CD14-positive monocyte (primary cell): ENCODE data around the gene ENOPH1. TPM values are rescaled to one million over a fixed set of nuclear protein-coding genes. Genes with fewer than 3 reads are reported as not detected.

Experiments used
- DNase-seq, 3 donors: peaks; one replicate each; pipeline ENCODE4 v3.0.0-alpha.2; 2011 to 2022
- H2AFZ ChIP-seq: 2 replicates; pipeline ENCODE4 v1.6.0; 2012; ENCODE audit warnings: mild to moderate bottlenecking, low read depth, low read length, inconsistent platforms; ENCODE audit not compliant: insufficient read depth, poor library complexity, severe bottlenecking
- H3K27ac ChIP-seq, 2 donors: 1 replicate in 1 of 2; 2 replicates in 1 of 2; pipeline ENCODE4 v1.5.1; 2012 to 2013; ENCODE audit warnings: low read length in 2 of 2, control low read depth in 1 of 2, inconsistent platforms in 1 of 2, low read depth in 1 of 2, mild to moderate bottlenecking in 1 of 2
- H3K27me3 ChIP-seq, 2 donors: one replicate each; pipeline versions ENCODE4 v1.6.0 to v1.6.1; 2011 to 2013; ENCODE audit warnings: low read length in 2 of 2; ENCODE audit not compliant: control insufficient read depth in 2 of 2, insufficient read depth in 2 of 2
- H3K36me3 ChIP-seq, 2 donors: replicated peaks in 1 of 2; 1 replicate in 1 of 2; 2 replicates in 1 of 2; pipeline versions ENCODE4 v1.5.1 to v1.6.1; 2012 to 2013; ENCODE audit warnings: low read length in 2 of 2, control low read depth in 1 of 2, inconsistent platforms in 1 of 2, mild to moderate bottlenecking in 1 of 2; ENCODE audit not compliant: insufficient read depth in 2 of 2, control insufficient read depth in 1 of 2
- H3K4me1 ChIP-seq, 2 donors: 1 replicate in 1 of 2; 2 replicates in 1 of 2; pipeline versions ENCODE4 v1.5.1 to v1.6.1; 2012 to 2013; ENCODE audit warnings: low read length in 2 of 2, control low read depth in 1 of 2, inconsistent platforms in 1 of 2, mild to moderate bottlenecking in 1 of 2, moderate library complexity in 1 of 2; ENCODE audit not compliant: insufficient read depth in 2 of 2, control insufficient read depth in 1 of 2
- H3K4me2 ChIP-seq: replicated peaks from 2 replicates; pipeline ENCODE3; 2012; ENCODE audit warnings: low read length, moderate library complexity, mild to moderate bottlenecking; ENCODE audit not compliant: poor library complexity, severe bottlenecking; ENCODE audit errors: extremely low read depth
- H3K4me3 ChIP-seq, 3 experiments: fragments of 200-600 bp in 1 of 3; sonication (generic) in 1 of 3; replicated peaks in 1 of 3; 1 replicate in 2 of 3; 2 replicates in 1 of 3; pipeline ENCODE4 v1.5.1; 2011 to 2013; ENCODE audit warnings: low read length in 3 of 3, mild to moderate bottlenecking in 3 of 3, control low read depth in 2 of 3, low read depth in 2 of 3, inconsistent platforms in 1 of 3, moderate library complexity in 1 of 3
- H3K79me2 ChIP-seq: 2 replicates; pipeline ENCODE4 v1.6.0; 2012; ENCODE audit warnings: mild to moderate bottlenecking, control low read depth, inconsistent platforms, low read length, moderate library complexity; ENCODE audit not compliant: insufficient read depth
- H3K9ac ChIP-seq: 2 replicates; pipeline ENCODE4 v1.6.0; 2017; ENCODE audit warnings: low read length, mild to moderate bottlenecking; ENCODE audit not compliant: insufficient read depth, poor library complexity, severe bottlenecking
- H3K9me3 ChIP-seq, 2 donors: replicated peaks in 1 of 2; 1 replicate in 1 of 2; 2 replicates in 1 of 2; pipeline versions ENCODE4 v1.5.1 to v1.6.1; 2012 to 2013; ENCODE audit warnings: low read length in 2 of 2, control low read depth in 1 of 2; ENCODE audit not compliant: control insufficient read depth in 1 of 2, insufficient read depth in 1 of 2
- H4K20me1 ChIP-seq: 2 replicates; pipeline ENCODE4 v1.6.0; 2012; ENCODE audit warnings: mild to moderate bottlenecking, low read length, control low read depth, moderate library complexity; ENCODE audit not compliant: insufficient read depth
- H3K27ac Mint-ChIP-seq, 7 donors: one replicate each; pipeline ENCODE4 v1.8.0; 2020; ENCODE audit warnings: mild to moderate bottlenecking in 7 of 7, mixed read lengths in 7 of 7, moderate library complexity in 6 of 7, inconsistent platforms in 2 of 7
- H3K27me3 Mint-ChIP-seq, 3 donors: one replicate each; pipeline ENCODE4 v1.8.0; 2021 to 2022; ENCODE audit warnings: low read depth in 3 of 3, mild to moderate bottlenecking in 3 of 3, mixed read lengths in 3 of 3, moderate library complexity in 3 of 3, inconsistent platforms in 1 of 3
- H3K36me3 Mint-ChIP-seq, 2 donors: one replicate each; pipeline ENCODE4 v1.8.0; 2020; ENCODE audit warnings: mixed read lengths in 2 of 2, inconsistent platforms in 1 of 2, mild to moderate bottlenecking in 1 of 2
- H3K4me1 Mint-ChIP-seq: one replicate; pipeline ENCODE4 v1.8.0; 2020; ENCODE audit warnings: mild to moderate bottlenecking, mixed read lengths
- H3K4me3 Mint-ChIP-seq, 2 donors: one replicate each; pipeline ENCODE4 v1.8.0; 2020; ENCODE audit warnings: mild to moderate bottlenecking in 2 of 2, mixed read lengths in 2 of 2, moderate library complexity in 1 of 2
- H3K9me3 Mint-ChIP-seq, 7 donors: one replicate each; pipeline ENCODE4 v1.8.0; 2020 to 2022; ENCODE audit warnings: mixed read lengths in 7 of 7, mild to moderate bottlenecking in 6 of 7, moderate library complexity in 6 of 7, inconsistent platforms in 2 of 7
- CTCF ChIP-seq: fragments of 200-600 bp; IDR thresholded peaks from one replicate; pipeline ENCODE4 v1.8.0; 2022; ENCODE audit warnings: antibody characterized with exemption, mild to moderate bottlenecking
- WGBS: methylation state at CpG from one replicate; pipeline ENCODE4 v1.1.5; 2013; ENCODE audit warnings: missing lambda C conversion rate; ENCODE audit not compliant: insufficient coverage; 5-methylcytosine and 5-hydroxymethylcytosine counted together
- intact Hi-C, 2 donors: fragments of 100-400 bp; cut with micrococcal nuclease; formaldehyde crosslinking; loops; one replicate each; pipeline versions ENCODE4 v1.15.0 to v1.15.1; 2023
- polyA minus RNA-seq: library from RNA; depleted of rRNA, polyadenylated mRNA; stranded (reverse); fragments of >200 nt; gene quantifications from 2 replicates; pipeline ENCODE4 v1.2.3, GENCODE V29; 2012
- polyA plus RNA-seq, 3 donors: library from polyadenylated mRNA; depleted of rRNA in 1 of 3; unstranded in 2 of 3; stranded (reverse) in 1 of 3; fragments of 300-500 nt in 2 of 3; fragments of >200 nt in 1 of 3; fragmentation: Illumina TruSeq in 2 of 3; gene quantifications; 1 replicate in 2 of 3; 2 replicates in 1 of 3; pipeline ENCODE4 v1.2.3, GENCODE V29; 2012 to 2021
- total RNA-seq, 12 experiments: library from RNA in 1 of 12; stranded (reverse) in 1 of 12; fragments of 120-200 nt in 1 of 12; gene quantifications; one replicate each; pipeline ENCODE4 v1.2.4 and lab custom pipeline; 2013 to 2026; ENCODE audit warnings: mixed read lengths in 6 of 12, inconsistent platforms in 1 of 12

Gene ENOPH1
- 23.8 TPM for total RNA-seq (2013)
- polyA plus RNA-seq (10 to 100 TPM in 2 of 3 donors, 1 to 10 TPM in 1; 6.1 to 23.4 (median 22.0) TPM), polyA minus RNA-seq (10.7 and 19.7 TPM in 2 replicates), total RNA-seq (lab: John Stamatoyannopoulos, UW) (2.4 to 20.4 (median 15.1) reads per million in 11 experiments)

GRCh38 chr4:82430193-82430963, at the start of gene ENOPH1, which contains the start of gene HNRNPDL:
Gene ENOPH1, plus strand, starts transcription at chr4:82430590. Its CDS starts 240 bp downstream, at chr4:82430830.
Gene HNRNPDL, minus strand, starts transcription at chr4:82430462. Its CDS starts 772 bp downstream, at chr4:82429690.
- Mint-ChIP-seq H3K27me3 (no peaks in the 10 kb centered on the region), H3K4me3 (peak within 1 kb of the TSS; percentile 99), H3K27ac (peak within 1 kb of the TSS; percentile 96 to 99 (median 98)), H3K9me3 (peaks cover 0 to 2% (median 0%) of the 10 kb centered on the region in 7 donors), H3K36me3 (peaks cover 29 to 45% of the 10 kb centered on the region in 2 donors), H3K4me1 (peaks cover 44% of the 10 kb centered on the region)
- no peaks in the 10 kb centered on the region for H3K27me3 ChIP-seq
- peak within 1 kb of the TSS; percentile 90 to 99 for H3K27ac ChIP-seq
- WGBS, result under 1% methylated on average over 68 of the region's 83 CpGs
- DNase-seq, result peak; percentile 88 to 91 (median 88)
- intact Hi-C loops, result loop anchor here (10.0 kb wide), 2 partner anchors 146 to 474 kb away; partner anchors contain the start of gene THAP9 (in 1 of the 2)
- peaks cover 19 to 39% of the 10 kb centered on the region in 2 donors for H3K4me1 ChIP-seq
- peaks cover 89% of the 10 kb centered on the region for H3K79me2 ChIP-seq
- no peak for TF ChIP-seq CTCF
- peak within 1 kb of the TSS; percentile 95 for H3K9ac ChIP-seq
- peak within 1 kb of the TSS; percentile 57 to 98 (median 80) for H3K4me3 ChIP-seq
- H4K20me1 ChIP-seq, result peaks cover 45% of the 10 kb centered on the region
- peak within 1 kb of the TSS; percentile 99 for H3K4me2 ChIP-seq
- H3K9me3 ChIP-seq, result no peaks in the 10 kb centered on the region
- peak within 1 kb of the TSS; percentile 97 for H2AFZ ChIP-seq
- peaks cover 18 to 27% of the 10 kb centered on the region in 2 donors for H3K36me3 ChIP-seq

DNA sequence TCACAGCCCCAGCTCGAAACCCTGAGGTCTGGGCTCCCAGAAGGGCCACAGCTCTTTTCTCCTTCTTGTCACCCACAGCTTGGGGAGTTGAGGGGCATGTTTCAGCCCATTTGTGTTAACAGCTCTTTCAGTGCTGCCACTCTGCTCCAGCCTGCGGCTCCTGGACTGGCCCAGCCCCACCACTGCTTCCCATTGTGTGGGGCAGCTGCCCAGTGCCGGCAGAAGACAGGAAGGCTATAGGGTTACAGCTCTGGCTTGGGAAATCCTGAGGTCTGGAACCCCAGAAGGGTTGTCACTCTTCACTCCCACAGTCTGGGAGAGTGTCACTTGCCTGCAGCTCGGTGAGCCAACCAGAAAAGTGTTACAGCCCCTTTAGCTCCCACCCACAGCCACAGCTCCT, 49.6 kb upstream of the ENOPH1 start:
- peaks cover 4% of the 10 kb centered on the region for H4K20me1 ChIP-seq
- H3K27me3 Mint-ChIP-seq, result peaks cover 0 to 1% (median 0%) of the 10 kb centered on the region in 3 donors
- H3K4me3 Mint-ChIP-seq, result no peak overlapping the region
- H3K9ac ChIP-seq, result no peak overlapping the region
- H3K9me3 Mint-ChIP-seq, result peaks cover 7 to 20% (median 13%) of the 10 kb centered on the region in 7 donors
- H3K27ac Mint-ChIP-seq, result no peak overlapping the region
- peaks cover 5 to 13% of the 10 kb centered on the region in 2 donors for H3K9me3 ChIP-seq
- H3K36me3 Mint-ChIP-seq, result peaks cover 6 to 18% of the 10 kb centered on the region in 2 donors
- H3K27me3 ChIP-seq, result no peaks in the 10 kb centered on the region
- intact Hi-C loops, result no loop called here
- TF ChIP-seq CTCF, result no peak
- no peak overlapping the region for H3K27ac ChIP-seq
- WGBS, result 79% methylated on average over 3 of the region's 4 CpGs
- no peak overlapping the region for H3K4me2 ChIP-seq
- H3K4me3 ChIP-seq, result no peak overlapping the region
- H3K79me2 ChIP-seq, result peaks cover 20% of the 10 kb centered on the region
- no peak for DNase-seq
- H3K4me1 ChIP-seq, result peaks cover 0 to 4% of the 10 kb centered on the region in 2 donors
- peaks cover 10% of the 10 kb centered on the region for H3K4me1 Mint-ChIP-seq
- no peak overlapping the region for H2AFZ ChIP-seq
- H3K36me3 ChIP-seq, result no peaks in the 10 kb centered on the region
